IPS-20b (cell line): ENCODE measurements around the gene CTSZ.

Experiments used
- H3K27ac ChIP-seq: one replicate; pipeline ENCODE4 v1.5.1; 2013; ENCODE audit warnings: low read length
- H3K27me3 ChIP-seq: 2 replicates; pipeline ENCODE4 v1.6.1; 2013; ENCODE audit warnings: mild to moderate bottlenecking, low read length, inconsistent platforms; ENCODE audit not compliant: insufficient read depth
- H3K36me3 ChIP-seq: 2 replicates; pipeline ENCODE4 v1.6.1; 2013; ENCODE audit warnings: low read depth, mild to moderate bottlenecking, inconsistent platforms, low read length, moderate library complexity; ENCODE audit not compliant: insufficient read depth
- H3K4me1 ChIP-seq: 2 replicates; pipeline ENCODE4 v1.6.1; 2013; ENCODE audit warnings: mild to moderate bottlenecking, control low read depth, inconsistent platforms, low read length, moderate library complexity; ENCODE audit not compliant: insufficient read depth
- H3K4me3 ChIP-seq: 2 replicates; pipeline ENCODE4 v1.5.1; 2013; ENCODE audit warnings: mild to moderate bottlenecking, low read length, inconsistent platforms
- H3K9ac ChIP-seq: 2 replicates; pipeline ENCODE4 v1.6.1; 2013; ENCODE audit warnings: low read depth, mild to moderate bottlenecking, inconsistent platforms, low read length, moderate library complexity
- H3K9me3 ChIP-seq: 2 replicates; pipeline ENCODE4 v1.6.1; 2013; ENCODE audit warnings: mild to moderate bottlenecking, low read depth, low read length, inconsistent platforms; ENCODE audit not compliant: insufficient read depth

The CTSZ gene

DNA sequence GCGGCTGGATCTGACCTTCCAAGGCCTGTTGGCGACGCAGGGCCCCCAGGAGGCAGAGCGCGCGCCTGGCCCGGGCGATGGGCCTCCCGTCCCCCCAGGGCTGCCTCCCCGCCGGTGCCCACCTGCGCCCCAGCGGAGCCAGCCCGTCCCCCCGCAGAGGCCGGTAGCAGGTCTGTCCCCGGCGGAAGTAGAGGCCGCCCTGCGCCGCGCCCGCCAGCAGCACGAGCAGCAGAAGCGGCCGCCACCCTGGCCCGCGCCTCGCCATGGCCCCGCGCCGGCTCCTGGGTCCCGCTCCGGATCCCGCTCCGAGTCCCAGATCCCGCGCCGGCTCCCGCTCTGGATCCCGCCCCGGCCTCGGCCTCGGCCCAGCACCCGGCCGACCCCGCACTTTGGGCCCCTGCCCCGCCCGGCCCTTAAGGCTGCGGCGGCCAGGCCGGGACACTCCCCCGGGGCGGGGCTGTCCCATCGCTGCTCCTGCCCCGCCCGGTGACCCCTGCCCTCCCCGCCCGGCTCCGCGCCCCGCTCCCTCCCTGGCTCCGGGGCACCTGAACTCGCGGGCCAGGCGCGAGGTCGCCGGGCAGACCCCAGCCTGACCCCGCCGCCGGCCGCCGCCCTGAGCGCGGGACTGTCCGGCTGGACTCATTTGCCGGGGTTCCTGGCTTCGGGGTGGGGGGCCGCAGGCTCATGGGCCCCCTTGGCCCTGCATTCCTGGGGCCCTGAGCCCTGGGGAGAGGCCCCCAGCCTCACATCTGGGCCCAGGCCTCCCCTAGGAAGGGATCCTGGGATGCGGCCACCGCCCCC, at the start of gene CTSZ:
CTSZ (minus strand) TSS at position 391 of the 801 bp plus-strand sequence; CDS start at position 265, 126 bp downstream.
- Histone ChIP-seq H3K27me3 (peaks cover 26% of the 10 kb centered on the region), H3K36me3 (no peaks in the 10 kb centered on the region), H3K9me3 (no peaks in the 10 kb centered on the region), H3K9ac (peak within 1 kb of the TSS; percentile 65; the same call in 1 of the 2 replicates), H3K4me1 (peaks cover 6% of the 10 kb centered on the region), H3K27ac (no peak within 1 kb of the TSS), H3K4me3 (peak within 1 kb of the TSS; percentile 69)

GRCh38 chr20:59055302-59055701, 48.2 kb upstream of the CTSZ start:
- Histone ChIP-seq H3K27me3 (peaks cover 9% of the 10 kb centered on the region; the same call in 1 of the 2 replicates), H3K4me1 (no peaks in the 10 kb centered on the region), H3K27ac (no peak overlapping the region), H3K9me3 (no peaks in the 10 kb centered on the region), H3K4me3 (no peak overlapping the region), H3K36me3 (no peaks in the 10 kb centered on the region), H3K9ac (no peak overlapping the region)

DNA sequence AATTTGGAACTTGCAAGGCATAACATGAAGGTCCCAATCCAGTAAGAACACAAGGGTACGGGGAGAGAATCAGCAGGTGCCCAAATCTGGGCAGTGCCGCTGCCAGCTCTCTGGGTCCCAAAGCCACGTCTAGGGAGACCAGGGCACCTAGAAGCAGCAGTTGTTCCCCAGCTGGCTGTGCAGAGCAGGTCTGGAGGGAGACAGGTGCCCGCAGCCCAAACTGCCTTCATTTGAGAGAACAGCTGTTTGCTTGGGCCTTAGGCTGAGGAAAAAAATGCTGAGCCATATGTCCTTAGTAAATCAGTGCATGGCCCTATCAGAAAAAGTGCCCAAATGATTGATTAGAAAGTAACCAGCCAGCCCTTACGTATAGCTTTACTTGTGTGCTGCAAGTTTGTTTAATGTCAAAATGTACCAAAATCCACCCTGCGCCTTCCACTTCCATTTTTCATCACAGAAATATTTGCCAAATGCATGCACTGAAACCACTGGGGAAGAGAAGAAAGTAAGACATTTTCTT, 44.7 kb upstream of the CTSZ start:
- no peak overlapping the region for H3K4me3 ChIP-seq

GRCh38 chr20:59050437-59050836, 43.4 kb upstream of the CTSZ start:
- H3K27me3 ChIP-seq = peaks cover 25% of the 10 kb centered on the region
- H3K4me1 ChIP-seq = no peaks in the 10 kb centered on the region

More for the DNA sequence above, 44.7 kb upstream of the CTSZ start:
- Histone ChIP-seq H3K36me3 (no peaks in the 10 kb centered on the region), H3K27ac (no peak overlapping the region), H3K9me3 (no peaks in the 10 kb centered on the region), H3K27me3 (peaks cover 25% of the 10 kb centered on the region), H3K4me1 (no peaks in the 10 kb centered on the region), H3K9ac (no peak overlapping the region)

DNA sequence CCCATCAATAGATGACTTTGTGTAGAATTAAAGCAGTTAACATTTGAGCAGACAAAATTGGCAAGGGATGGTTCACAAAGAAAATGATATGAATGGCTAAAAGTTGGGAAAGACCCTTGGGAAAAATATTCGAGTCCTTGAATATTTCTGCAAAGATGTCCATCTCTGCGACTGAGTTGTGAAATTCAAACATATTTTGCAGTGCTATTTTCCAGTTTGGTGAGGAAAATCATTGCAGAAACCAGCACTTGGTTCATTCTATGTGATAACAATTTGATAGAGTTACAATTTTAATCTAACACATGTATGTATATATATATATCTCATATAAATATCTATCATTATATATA, 41.6 kb upstream of the CTSZ start:
- H3K36me3 ChIP-seq = no peaks in the 10 kb centered on the region
- no peak overlapping the region for H3K4me3 ChIP-seq
- no peaks in the 10 kb centered on the region for H3K4me1 ChIP-seq
- H3K27me3 ChIP-seq = peaks cover 25% of the 10 kb centered on the region
- no peak overlapping the region for H3K27ac ChIP-seq
- H3K9ac ChIP-seq = no peak overlapping the region
- no peaks in the 10 kb centered on the region for H3K9me3 ChIP-seq

More at GRCh38 chr20:59050437-59050836, 43.4 kb upstream of the CTSZ start:
- Histone ChIP-seq H3K9me3 (no peaks in the 10 kb centered on the region), H3K4me3 (no peak overlapping the region), H3K36me3 (no peaks in the 10 kb centered on the region), H3K9ac (no peak overlapping the region), H3K27ac (no peak overlapping the region)

DNA sequence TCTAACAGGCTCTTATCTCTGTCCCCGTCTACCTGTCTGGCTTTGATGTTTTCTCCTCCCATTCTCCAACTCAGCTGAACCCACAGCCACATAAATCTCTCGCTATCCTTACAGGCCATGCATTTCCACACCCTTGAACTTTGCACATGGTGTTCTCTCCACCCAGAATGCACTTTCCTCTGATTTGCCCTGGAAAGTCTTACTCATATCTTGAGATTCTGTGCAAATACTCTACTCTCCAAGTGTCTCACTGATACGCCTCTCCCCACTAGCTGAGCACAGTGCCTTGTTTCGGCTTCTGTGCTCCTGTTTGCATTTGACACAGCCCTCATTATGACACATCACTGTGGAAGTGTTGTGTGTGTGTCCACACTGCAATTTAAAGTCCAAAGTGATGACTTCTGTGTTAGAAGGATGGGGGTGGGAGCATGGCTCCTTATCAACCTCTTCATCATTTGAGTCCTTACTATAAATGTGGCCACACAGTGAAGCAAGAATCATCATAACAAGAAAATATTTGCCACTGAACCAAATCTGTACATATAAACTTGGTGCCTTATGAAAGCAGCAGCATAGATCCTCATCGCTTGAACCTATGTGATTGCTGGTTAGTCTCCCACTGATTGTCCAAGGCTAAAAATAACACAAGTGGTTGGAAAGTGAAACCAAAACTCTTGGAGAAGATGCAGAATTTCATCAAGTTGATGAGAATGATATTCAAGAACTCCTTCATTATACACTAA, 41.1 kb upstream of the CTSZ start:
- Histone ChIP-seq H3K4me3 (no peak overlapping the region), H3K27me3 (peaks cover 25% of the 10 kb centered on the region), H3K36me3 (no peaks in the 10 kb centered on the region), H3K9me3 (no peaks in the 10 kb centered on the region), H3K4me1 (no peaks in the 10 kb centered on the region), H3K27ac (no peak overlapping the region), H3K9ac (no peak overlapping the region)

DNA sequence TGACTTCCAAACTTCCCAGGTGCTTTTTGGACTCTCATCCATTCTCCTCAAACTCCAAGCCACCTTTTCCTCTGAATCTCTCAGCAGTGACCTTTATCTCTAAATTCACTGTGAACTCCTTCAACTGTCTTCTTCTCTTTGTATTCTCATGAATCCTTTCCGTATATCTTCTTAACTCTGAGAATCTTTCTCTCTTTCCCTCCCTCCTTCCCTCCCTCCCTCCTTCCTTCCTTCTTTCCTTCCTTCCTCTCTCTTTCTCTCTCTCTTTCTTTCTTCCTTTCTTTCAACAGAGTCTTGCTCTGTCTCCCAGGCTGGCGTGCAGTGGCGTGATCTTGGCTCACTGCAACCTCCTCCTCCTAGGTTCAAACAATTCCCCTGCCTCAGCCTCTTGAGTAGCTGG, 39.8 kb upstream of the CTSZ start:
- Histone ChIP-seq H3K36me3 (no peaks in the 10 kb centered on the region), H3K9me3 (no peaks in the 10 kb centered on the region), H3K9ac (no peak overlapping the region), H3K27me3 (peaks cover 28% of the 10 kb centered on the region), H3K4me1 (no peaks in the 10 kb centered on the region), H3K27ac (no peak overlapping the region), H3K4me3 (no peak overlapping the region)

- H3K27me3 ChIP-seq = peaks cover 19% of the 10 kb centered on the region; the same call in 1 of the 2 replicates
- H3K4me3 ChIP-seq = no peak overlapping the region
- H3K36me3 ChIP-seq = peaks cover 8% of the 10 kb centered on the region; the same call in 1 of the 2 replicates
- H3K9me3 ChIP-seq = no peaks in the 10 kb centered on the region
- H3K4me1 ChIP-seq = no peaks in the 10 kb centered on the region
- no peak overlapping the region for H3K27ac ChIP-seq
- no peak overlapping the region for H3K9ac ChIP-seq
These were observed 37.7 kb upstream of the CTSZ start for GRCh38 chr20:59044796-59045195.

DNA sequence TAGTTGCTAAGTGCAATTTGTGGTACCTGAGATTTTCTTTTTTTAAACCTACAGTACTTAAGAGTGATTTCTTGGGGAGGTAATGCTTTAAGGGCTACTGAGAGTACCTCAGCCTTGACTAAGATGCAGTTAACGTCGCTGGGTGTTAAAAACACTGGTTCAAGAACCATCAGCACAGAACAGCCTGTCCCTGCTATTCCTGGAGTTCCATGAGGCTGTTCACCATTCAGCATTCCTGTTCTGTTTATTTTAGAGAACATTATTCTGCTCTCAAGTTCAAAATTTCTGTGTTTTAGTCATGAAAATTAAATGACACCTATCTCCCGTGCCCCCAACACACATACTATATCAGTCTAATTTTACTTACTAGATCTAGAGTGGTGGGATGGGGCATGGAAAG, 37.2 kb upstream of the CTSZ start:
- Histone ChIP-seq H3K4me3 (no peak overlapping the region), H3K27ac (no peak overlapping the region), H3K9ac (no peak overlapping the region), H3K9me3 (no peaks in the 10 kb centered on the region), H3K36me3 (peaks cover 8% of the 10 kb centered on the region; the same call in 1 of the 2 replicates), H3K4me1 (no peaks in the 10 kb centered on the region), H3K27me3 (peaks cover 14% of the 10 kb centered on the region; the same call in 1 of the 2 replicates)

DNA sequence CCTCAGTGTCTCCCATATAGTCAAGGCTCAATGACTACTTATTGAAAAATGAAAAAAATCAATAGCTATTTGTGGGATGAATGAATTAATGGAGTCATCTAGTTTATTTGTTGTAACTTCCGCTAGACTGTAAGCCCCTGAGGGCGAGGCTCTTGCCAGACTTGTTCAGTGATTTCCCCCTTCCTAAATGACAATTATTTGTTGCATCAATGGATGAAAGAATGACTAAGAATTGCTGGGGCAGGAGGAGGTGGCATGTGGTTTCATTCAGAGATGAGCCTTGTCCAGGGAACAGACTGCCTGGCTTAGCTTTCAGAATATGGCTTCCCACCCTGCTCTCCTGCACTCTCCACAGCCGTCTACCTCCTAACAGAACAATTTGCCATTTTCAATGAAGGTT, 36.6 kb upstream of the CTSZ start:
- Histone ChIP-seq H3K36me3 (peaks cover 8% of the 10 kb centered on the region; the same call in 1 of the 2 replicates), H3K9me3 (no peaks in the 10 kb centered on the region), H3K9ac (0 out of 2 replicates have a peak overlapping the region, but pooled peaks have one; percentile 63), H3K27ac (no peak overlapping the region), H3K27me3 (peaks cover 13% of the 10 kb centered on the region; the same call in 1 of the 2 replicates), H3K4me3 (no peak overlapping the region), H3K4me1 (no peaks in the 10 kb centered on the region)

DNA sequence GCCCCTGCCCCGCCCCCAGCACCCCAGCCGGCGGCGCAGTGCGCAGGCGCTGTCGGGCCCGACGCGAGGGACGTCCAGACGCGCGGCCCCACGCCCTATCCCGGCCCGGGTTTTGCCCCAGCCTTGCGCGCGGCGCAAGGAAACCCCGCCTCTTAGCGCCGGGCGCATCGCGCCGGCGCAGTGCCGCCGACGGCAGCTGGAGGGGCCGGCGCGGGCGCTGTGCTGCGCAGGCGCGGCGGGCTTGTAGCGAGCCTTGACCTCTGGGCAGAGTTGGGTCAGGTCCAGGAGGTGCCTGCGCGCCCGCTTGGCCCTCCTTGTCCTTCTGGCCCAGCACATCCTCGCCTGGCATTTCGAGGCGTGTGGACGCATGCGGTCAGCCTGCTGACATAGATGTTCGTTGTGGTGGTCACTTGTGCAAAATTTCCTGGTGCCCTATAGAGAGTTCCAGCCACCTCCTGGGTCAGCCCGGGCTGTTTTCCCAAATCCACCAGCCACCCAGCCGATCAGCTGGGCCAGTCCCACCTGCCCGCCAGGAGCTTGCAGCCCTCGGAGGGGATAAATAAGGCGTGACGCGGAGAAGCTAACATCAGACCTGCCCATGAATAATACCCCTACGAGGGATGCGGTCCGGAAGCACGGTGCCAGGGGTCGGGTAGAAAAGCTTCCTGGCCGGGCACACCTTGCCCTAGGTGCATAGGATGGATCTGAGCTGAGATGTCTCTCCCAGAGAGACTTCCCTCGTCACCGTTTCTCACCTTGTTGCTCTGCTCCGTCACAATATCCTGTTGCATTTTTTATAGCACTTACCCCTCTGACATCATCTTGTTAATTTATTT, 36.0 kb upstream of the CTSZ start:
- Histone ChIP-seq H3K9me3 (no peaks in the 10 kb centered on the region), H3K4me1 (no peaks in the 10 kb centered on the region), H3K27ac (no peak overlapping the region), H3K36me3 (peaks cover 13% of the 10 kb centered on the region), H3K27me3 (peaks cover 11% of the 10 kb centered on the region; the same call in 1 of the 2 replicates), H3K4me3 (peak overlapping the region; percentile 81; the same call in 1 of the 2 replicates), H3K9ac (peak overlapping the region; percentile 71; the same call in 1 of the 2 replicates)
